Activated T-helper 1 cell treated with Interleukin-2 at 50 U/mL for 16 hours (primary cell): Measurements from ENCODE around the gene TMEM30B.
"Not testable (repeated sequence)": the region's sequence is repeated elsewhere in the genome, so short reads cannot be mapped to it uniquely, and the experiment has no call there.

Experiments
- DNase-seq: peaks from one replicate; pipeline ENCODE4 v3.0.0-alpha.2; 2020; ENCODE audit warnings: low read depth

Gene TMEM30B, protein sequence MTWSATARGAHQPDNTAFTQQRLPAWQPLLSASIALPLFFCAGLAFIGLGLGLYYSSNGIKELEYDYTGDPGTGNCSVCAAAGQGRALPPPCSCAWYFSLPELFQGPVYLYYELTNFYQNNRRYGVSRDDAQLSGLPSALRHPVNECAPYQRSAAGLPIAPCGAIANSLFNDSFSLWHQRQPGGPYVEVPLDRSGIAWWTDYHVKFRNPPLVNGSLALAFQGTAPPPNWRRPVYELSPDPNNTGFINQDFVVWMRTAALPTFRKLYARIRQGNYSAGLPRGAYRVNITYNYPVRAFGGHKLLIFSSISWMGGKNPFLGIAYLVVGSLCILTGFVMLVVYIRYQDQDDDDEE

GRCh38 chr14:61281186-61281947 lies at the start of gene TMEM30B:
TSS of gene TMEM30B (minus strand) at chr14:61281338. CDS start at chr14:61281147, 191 bp downstream.
- DNase-seq: peak; percentile 15

DNA sequence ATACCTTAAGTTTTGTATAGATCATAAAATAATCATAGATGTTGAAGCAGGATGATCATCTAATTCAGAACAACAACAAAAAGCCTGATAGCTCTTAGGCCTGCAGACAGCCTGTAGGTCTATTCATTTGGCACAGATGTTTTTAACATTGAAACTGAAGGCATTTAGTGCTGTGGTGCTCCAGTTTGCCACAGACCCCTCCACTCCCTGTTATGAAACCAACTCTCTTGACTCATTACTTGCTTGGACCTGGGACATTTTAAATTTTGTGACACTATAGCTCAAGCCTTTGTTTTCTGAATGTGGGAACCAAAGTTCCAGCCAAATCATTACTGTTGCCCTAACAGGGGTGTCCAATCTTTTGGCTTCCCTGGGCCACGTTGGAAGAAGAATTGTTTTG lies 49.4 kb upstream of the TMEM30B start:
- no peak for DNase-seq

DNA sequence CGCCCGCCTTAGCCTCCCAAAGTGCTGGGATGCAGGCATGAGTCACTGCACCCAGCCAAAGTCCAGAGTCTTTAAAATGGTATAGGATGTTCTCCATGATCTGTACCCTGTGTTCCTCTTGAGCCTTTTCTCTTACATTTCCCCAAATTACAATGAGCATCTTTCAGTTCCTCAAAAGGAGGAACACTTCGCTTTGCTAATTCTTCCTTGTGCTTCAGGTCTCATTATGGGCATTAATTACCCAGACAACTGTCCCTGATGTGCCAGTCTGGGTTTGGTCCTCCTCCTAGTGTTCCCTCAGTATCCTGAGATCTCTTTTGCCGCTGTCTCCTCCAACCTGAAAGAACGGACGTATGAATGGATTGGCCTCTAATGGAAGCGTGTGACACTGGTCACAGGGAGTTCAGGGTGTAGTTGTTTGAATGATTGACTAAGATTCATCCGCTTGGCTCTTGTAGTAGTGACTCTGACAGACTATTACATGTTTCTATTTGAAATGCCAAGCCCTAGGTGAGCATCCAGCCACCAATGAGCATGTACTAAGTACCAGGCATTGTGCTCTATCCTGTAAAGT lies 48.4 kb upstream of the TMEM30B start:
- DNase-seq: no peak

DNA sequence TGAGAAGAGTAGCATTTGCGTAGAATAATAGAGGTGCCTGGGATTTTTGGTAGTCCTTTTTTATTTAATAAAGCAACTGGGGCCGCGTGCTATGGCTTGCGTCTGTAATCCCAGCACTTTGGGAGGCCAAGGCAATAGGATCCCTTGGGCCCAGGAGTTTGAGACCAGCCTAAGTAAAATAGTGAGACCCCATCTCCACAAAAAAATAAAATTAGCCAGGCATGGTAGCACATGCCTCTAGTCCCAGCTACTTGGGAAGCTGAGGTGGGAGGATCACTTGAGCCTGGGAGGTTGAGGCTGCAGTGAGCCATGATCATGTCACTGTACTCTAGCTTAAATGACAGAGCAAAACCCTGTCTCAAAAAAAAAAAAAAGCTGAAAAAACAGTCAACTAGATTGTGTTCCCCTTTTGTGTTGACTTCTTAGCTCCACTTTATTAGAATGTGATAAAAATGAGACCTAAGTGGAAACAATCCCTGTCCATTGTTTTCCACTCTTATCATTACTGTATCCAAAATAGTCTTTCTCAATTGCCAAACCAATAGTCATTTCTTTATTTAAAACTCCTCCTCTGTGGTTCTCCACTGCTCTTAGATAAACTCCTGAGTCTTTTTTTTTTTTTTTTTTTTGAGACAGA lies 47.6 kb upstream of the TMEM30B start:
- DNase-seq: no peak

GRCh38 chr14:61326847-61327246 lies 45.7 kb upstream of the TMEM30B start:
- no peak for DNase-seq

GRCh38 chr14:61326146-61326545 lies 45.0 kb upstream of the TMEM30B start:
- no peak for DNase-seq

DNA sequence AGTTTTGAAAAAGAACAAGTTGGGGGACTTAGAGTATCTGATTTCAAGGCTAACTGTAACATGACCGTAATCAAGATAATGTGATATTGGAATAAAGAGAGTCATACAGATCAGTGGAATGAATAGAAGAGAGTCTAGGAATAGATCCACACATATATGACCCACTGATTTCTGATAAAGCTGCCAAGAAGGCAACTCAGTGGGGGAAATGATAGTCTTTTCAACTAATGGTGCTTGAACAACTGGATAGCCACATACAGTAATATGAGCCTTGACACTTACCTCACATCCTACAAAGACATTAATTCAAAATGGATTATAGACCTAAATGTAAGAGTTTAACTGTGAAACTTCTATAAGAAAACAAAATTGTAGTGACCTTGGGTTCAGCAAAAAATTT lies 44.0 kb upstream of the TMEM30B start:
- DNase-seq: no peak

- no peak for DNase-seq
Observed at GRCh38 chr14:61323970-61324369, 42.8 kb upstream of the TMEM30B start.

- no peak for DNase-seq
Observed at GRCh38 chr14:61322799-61323290, 41.7 kb upstream of the TMEM30B start.

- DNase-seq: no peak
Observed at GRCh38 chr14:61322011-61322798, 41.1 kb upstream of the TMEM30B start.

- peak; percentile 77 for DNase-seq
Observed at GRCh38 chr14:61321385-61322010, 40.4 kb upstream of the TMEM30B start, which contains the start of gene PRKCH. TSS of gene PRKCH (plus strand) at chr14:61321579. CDS start at chr14:61322102, 523 bp downstream.

GRCh38 chr14:61320806-61321384 lies 39.8 kb upstream of the TMEM30B start:
- no peak for DNase-seq

DNA sequence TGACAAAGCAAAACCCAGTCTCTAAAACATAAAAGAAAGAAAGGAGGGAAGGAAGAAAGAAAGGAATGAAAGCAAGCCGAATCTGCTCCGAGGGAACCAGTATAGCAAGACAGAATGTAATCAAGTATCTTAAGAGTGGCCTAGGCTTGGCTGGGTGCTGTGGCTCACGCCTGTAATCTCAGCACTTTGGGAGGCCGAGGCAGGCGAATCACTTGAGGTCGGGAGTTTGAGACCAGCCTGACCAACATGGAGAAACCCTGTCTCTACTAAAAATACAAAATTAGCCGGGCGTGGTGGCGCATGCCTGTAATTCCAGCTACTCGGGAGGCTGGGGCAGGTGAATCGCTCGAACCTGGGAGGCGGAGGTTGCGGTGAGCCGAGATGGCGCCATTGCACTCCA lies 39.0 kb upstream of the TMEM30B start:
- DNase-seq: not testable (repeated sequence)

DNA sequence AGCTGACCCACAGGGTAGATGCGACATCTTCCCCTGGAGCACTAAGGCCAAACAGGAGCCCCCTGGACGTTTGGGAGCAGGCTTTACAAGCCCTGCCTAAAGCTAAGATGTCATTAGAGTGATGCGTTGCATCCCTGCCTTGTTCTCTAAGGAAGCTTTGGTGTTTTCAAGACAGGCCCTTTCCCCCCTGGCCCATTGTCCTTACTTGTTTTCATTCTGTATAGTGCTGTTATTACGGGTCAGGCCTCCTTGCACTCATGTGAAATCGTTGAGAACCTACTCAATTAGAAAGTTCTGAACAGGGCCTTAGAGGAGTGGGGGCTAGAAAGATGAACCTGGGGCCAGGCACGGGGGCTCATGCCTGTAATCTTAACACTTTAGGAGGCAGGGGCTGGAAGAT lies 38.6 kb upstream of the TMEM30B start:
- DNase-seq: no peak

DNA sequence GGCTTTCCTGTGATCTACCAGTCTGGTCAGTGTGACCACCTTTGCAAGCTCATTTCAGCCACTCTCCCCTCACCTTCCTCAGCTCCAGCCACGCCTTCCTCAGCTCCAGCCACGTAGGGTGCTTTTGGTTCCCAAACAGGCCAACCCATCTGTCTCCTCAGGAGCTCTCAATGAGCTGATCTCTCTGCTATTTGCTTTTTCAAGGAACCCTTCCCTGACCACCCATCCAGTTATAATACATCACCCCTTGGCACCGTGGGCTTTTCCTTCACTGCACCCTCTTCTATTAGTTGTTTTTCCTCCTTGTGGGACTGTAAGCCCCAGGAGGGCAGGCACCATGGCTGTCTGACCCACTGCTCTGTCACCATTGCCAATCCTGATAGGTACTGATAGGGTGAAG lies 37.9 kb upstream of the TMEM30B start:
- DNase-seq: no peak

- no peak for DNase-seq
Observed at GRCh38 chr14:61315313-61315712, 34.2 kb upstream of the TMEM30B start.

DNA sequence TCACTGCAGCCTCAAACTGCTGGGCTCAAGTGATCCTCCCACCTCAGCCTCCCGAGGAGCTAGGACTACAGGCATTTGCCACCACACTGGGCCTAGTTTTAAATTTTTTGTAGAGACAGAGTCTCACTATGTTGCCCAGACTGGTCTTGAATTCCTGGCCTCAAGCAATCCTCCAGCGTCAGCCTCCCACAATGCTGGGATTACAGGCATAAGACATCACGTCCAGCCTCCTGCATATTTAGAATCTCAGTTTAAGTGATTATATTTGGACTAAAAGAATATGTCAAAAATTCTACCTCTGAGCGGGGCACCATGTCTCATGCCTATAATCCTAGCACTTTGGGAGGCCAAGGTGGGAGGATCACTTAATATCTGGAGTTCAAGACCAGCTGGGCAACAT lies 27.6 kb upstream of the TMEM30B start:
- not testable (repeated sequence) for DNase-seq

- no peak for DNase-seq
Observed at GRCh38 chr14:61308198-61308597, 27.1 kb upstream of the TMEM30B start.

- DNase-seq: no peak
Observed at GRCh38 chr14:61304688-61305087, 23.6 kb upstream of the TMEM30B start.

GRCh38 chr14:61300754-61301153 lies 19.6 kb upstream of the TMEM30B start:
- DNase-seq: no peak

- no peak for DNase-seq
Observed at GRCh38 chr14:61300209-61300608, 19.1 kb upstream of the TMEM30B start.
